Panc1 (cell line): ENCODE data around the gene PNLDC1. TPM values are rescaled to one million over a fixed set of nuclear protein-coding genes. Genes with fewer than 3 reads are reported as not detected.
"Not testable (repeated sequence)": the region's sequence is repeated elsewhere in the genome, so short reads cannot be mapped to it uniquely, and the experiment has no call there.

Experiments
- ATAC-seq: fragments of 200-7000 bp; cut with Tn5 transposase; 2 replicates; pipeline ENCODE4 v1.9.1; 2020; ENCODE audit warnings: mild to moderate bottlenecking, moderate library complexity
- BruUV-seq: library from RNA; stranded (reverse); fragments of 400-500 nt; replicated peaks from 2 replicates; lab custom pipeline; 2021; lab: Mats Ljungman, UMichigan
- CTCF ChIA-PET: fragments of 300-600 bp; sonication (Branson Sonifier 250); formaldehyde crosslinking; loops from one replicate; lab custom pipeline; 2022; ENCODE audit warnings: antibody characterized with exemption; lab: Charles Lee
- POLR2A ChIA-PET: fragments of 300-600 bp; sonication (Branson Sonifier 250); formaldehyde crosslinking; loops from one replicate; lab custom pipeline; 2022; ENCODE audit warnings: antibody characterized with exemption; lab: Charles Lee
- DNase-seq: peaks from one replicate; pipeline ENCODE4 v3.0.0-alpha.2; 2010; ENCODE audit warnings: low read depth, low spot score
- H3K27ac ChIP-seq: 2 replicates; pipeline ENCODE4 v1.5.1; 2011; ENCODE audit warnings: mild to moderate bottlenecking, low read length, inconsistent platforms
- H3K27me3 ChIP-seq: fragments of 200-500 bp; sonication (Bioruptor generic); 2 replicates; pipeline ENCODE4 v1.6.0; 2014; ENCODE audit warnings: low read length, inconsistent platforms; ENCODE audit not compliant: control insufficient read depth, insufficient read depth
- H3K36me3 ChIP-seq: fragments of 200-500 bp; sonication (Bioruptor generic); 2 replicates; pipeline ENCODE4 v1.5.1; 2014; ENCODE audit warnings: inconsistent platforms, mild to moderate bottlenecking, low read length, moderate library complexity; ENCODE audit not compliant: control insufficient read depth, insufficient read depth
- H3K4me1 ChIP-seq: 2 replicates; pipeline ENCODE4 v1.5.1; 2011; ENCODE audit warnings: inconsistent platforms, mild to moderate bottlenecking, low read length, moderate library complexity; ENCODE audit not compliant: control insufficient read depth, insufficient read depth
- H3K4me3 ChIP-seq, 2 experiments: 2 replicates each; pipeline ENCODE4 v1.5.1; 2011 to 2012; ENCODE audit warnings: low read depth in 2 of 2, low read length in 2 of 2, mild to moderate bottlenecking in 2 of 2, inconsistent platforms in 1 of 2, moderate library complexity in 1 of 2
- H3K9me3 ChIP-seq: fragments of 200-500 bp; sonication (Bioruptor generic); 2 replicates; pipeline ENCODE4 v1.5.1; 2014; ENCODE audit warnings: low read depth, mild to moderate bottlenecking, inconsistent platforms, low read length, moderate library complexity; ENCODE audit not compliant: control insufficient read depth, insufficient read depth
- POLR2AphosphoS5 ChIP-seq: IDR thresholded peaks from 2 replicates; pipeline ENCODE4 v1.6.1; 2012; ENCODE audit warnings: mild to moderate bottlenecking, low read depth, low read length, moderate library complexity
- SIN3A ChIP-seq: IDR thresholded peaks from 2 replicates; pipeline ENCODE4 v1.6.1; 2012; ENCODE audit warnings: low read depth, mild to moderate bottlenecking, low read length, moderate library complexity, borderline replicate concordance; ENCODE audit not compliant: insufficient read depth
- TCF7L2 ChIP-seq: IDR thresholded peaks from 2 replicates; pipeline ENCODE4 v1.6.1; 2011; ENCODE audit warnings: mild to moderate bottlenecking, low read depth, low read length, inconsistent platforms
- in situ Hi-C: cut with HindIII; loops from 2 replicates; pipeline ENCODE4 v1.10.0; 2016; ENCODE audit warnings: low sequenced_read_pairs, low pct_unique_long_range_greater_than_20kb
- intact Hi-C: fragments of 100-400 bp; cut with micrococcal nuclease; formaldehyde crosslinking; loops from one replicate; pipeline ENCODE4 v1.10.0; 2022; ENCODE audit not compliant: unreplicated experiment
- total RNA-seq: library from RNA; stranded (reverse); gene quantifications from one replicate; pipeline ENCODE4 v1.2.1, GENCODE V29; 2021; ENCODE audit not compliant: unreplicated experiment
- TF ChIP-seq, protein P1 (sequence below): fragments of 450-650 bp; IDR thresholded peaks from 2 replicates; pipeline ENCODE4 v1.5.1; 2017; ENCODE audit warnings: mild to moderate bottlenecking
- TF ChIP-seq, protein P2 (sequence below), 2 experiments: IDR thresholded peaks; 2 replicates each; pipeline ENCODE4 v1.6.1; 2011 to 2012; ENCODE audit warnings: low read depth in 2 of 2, control low read depth in 1 of 2, low read length in 1 of 2, mild to moderate bottlenecking in 1 of 2, moderate library complexity in 1 of 2; ENCODE audit not compliant: insufficient read depth in 1 of 2

Gene PNLDC1
- total RNA-seq, 1 experiment from 2014 or later, result not detected

DNA sequence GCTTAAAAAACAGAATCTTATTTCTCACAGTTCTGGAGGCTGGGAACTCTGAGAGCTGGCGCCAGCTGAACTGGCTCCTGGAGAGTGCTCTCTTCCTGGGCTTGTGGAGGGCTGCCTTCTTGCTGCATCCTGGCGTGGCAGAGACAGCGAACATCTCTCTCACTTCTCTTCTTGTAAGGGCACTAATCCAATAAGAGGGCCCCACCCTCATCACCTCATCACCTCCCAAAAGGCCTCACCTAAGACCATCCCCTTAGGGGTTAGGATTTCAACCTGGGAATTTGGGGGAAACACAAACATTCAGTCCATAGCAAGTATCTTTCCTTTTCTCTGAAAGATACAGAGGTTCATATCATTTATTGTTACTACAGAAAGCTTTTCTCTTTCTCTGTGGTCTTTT, 23.9 kb downstream of the PNLDC1 start:
- intact Hi-C loops, result no loop called here
- TF ChIP-seq TCF7L2, result no peak
- TF ChIP-seq POLR2AphosphoS5, result no peak
- TF ChIP-seq, protein P1, sequence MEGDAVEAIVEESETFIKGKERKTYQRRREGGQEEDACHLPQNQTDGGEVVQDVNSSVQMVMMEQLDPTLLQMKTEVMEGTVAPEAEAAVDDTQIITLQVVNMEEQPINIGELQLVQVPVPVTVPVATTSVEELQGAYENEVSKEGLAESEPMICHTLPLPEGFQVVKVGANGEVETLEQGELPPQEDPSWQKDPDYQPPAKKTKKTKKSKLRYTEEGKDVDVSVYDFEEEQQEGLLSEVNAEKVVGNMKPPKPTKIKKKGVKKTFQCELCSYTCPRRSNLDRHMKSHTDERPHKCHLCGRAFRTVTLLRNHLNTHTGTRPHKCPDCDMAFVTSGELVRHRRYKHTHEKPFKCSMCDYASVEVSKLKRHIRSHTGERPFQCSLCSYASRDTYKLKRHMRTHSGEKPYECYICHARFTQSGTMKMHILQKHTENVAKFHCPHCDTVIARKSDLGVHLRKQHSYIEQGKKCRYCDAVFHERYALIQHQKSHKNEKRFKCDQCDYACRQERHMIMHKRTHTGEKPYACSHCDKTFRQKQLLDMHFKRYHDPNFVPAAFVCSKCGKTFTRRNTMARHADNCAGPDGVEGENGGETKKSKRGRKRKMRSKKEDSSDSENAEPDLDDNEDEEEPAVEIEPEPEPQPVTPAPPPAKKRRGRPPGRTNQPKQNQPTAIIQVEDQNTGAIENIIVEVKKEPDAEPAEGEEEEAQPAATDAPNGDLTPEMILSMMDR, result no peak
- TF ChIP-seq SIN3A, result no peak
- TF ChIP-seq, protein P2, sequence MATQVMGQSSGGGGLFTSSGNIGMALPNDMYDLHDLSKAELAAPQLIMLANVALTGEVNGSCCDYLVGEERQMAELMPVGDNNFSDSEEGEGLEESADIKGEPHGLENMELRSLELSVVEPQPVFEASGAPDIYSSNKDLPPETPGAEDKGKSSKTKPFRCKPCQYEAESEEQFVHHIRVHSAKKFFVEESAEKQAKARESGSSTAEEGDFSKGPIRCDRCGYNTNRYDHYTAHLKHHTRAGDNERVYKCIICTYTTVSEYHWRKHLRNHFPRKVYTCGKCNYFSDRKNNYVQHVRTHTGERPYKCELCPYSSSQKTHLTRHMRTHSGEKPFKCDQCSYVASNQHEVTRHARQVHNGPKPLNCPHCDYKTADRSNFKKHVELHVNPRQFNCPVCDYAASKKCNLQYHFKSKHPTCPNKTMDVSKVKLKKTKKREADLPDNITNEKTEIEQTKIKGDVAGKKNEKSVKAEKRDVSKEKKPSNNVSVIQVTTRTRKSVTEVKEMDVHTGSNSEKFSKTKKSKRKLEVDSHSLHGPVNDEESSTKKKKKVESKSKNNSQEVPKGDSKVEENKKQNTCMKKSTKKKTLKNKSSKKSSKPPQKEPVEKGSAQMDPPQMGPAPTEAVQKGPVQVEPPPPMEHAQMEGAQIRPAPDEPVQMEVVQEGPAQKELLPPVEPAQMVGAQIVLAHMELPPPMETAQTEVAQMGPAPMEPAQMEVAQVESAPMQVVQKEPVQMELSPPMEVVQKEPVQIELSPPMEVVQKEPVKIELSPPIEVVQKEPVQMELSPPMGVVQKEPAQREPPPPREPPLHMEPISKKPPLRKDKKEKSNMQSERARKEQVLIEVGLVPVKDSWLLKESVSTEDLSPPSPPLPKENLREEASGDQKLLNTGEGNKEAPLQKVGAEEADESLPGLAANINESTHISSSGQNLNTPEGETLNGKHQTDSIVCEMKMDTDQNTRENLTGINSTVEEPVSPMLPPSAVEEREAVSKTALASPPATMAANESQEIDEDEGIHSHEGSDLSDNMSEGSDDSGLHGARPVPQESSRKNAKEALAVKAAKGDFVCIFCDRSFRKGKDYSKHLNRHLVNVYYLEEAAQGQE (IDR thresholded peaks at IDR 0.05; ENCODE audit: insufficient read depth in 1 of 2, low read depth in 2 of 2, low read length in 1 of 2), result no peak
- CTCF ChIA-PET, result no interaction called here
- no peaks in the 10 kb centered on the region for H3K4me1 ChIP-seq
- H3K27me3 ChIP-seq, result no peaks in the 10 kb centered on the region
- no TSS peak for BruUV-seq
- H3K27ac ChIP-seq, result no peak overlapping the region
- no peaks in the 10 kb centered on the region for H3K36me3 ChIP-seq
- DNase-seq (no peak), ATAC-seq (no peak)
- POLR2A ChIA-PET, result no interaction called here
- H3K9me3 ChIP-seq, result no peaks in the 10 kb centered on the region
- H3K4me3 ChIP-seq, result no peak overlapping the region
- in situ Hi-C loops, result no loop called here

DNA sequence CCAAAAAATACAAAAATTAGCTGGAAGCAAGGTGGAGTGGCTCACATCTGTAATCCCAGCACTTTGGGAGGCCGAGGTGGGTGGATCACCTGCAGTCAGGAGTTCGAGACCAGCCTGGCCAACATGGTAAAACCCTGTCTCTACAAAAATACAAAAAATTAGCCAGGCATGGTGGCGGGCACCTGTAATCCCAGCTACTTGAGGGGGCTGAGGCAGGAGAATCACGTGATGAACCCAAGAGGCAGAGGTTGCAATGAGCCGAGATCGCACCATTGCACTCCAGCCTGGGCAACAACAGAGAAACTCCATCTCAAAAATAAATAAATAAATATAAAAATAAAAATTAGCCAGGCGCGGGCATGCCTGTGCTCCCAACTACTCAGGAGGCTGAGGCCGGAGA, 24.6 kb downstream of the PNLDC1 start:
- CTCF ChIA-PET, result interaction anchor here (0.8 kb wide), 1 partner anchor 35 kb away, joined by 3 read pairs; the partner anchor contains the start of gene TCP1

DNA sequence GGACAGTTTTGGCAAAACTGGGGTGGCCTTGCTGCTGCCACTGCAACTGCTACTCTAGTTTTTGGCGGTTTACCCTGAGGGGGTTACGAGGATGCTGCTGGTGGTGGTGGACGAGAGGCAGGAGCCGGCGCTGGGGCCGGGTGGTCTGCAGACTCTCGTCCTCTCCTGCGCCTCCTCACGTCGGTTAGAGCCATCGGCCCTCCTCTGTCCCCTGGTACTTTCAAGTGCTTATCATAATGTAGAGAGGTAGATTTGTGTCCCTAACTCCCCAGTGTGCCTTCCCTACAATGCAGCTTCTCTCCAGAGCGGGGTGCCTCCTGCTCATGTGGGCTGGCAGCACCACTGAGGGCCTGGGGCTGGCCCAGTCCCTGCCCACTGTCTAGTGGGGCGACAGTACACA, 25.9 kb downstream of the PNLDC1 start:
- ChIA-PET POLR2A (no interaction called here), CTCF (no interaction called here)
- TF ChIP-seq, protein P2 (IDR thresholded peaks at IDR 0.05; ENCODE audit: insufficient read depth in 1 of 2, low read depth in 2 of 2, low read length in 1 of 2), result no peak
- TF ChIP-seq TCF7L2 (no peak), SIN3A (no peak), POLR2AphosphoS5 (no peak)
- TF ChIP-seq, protein P1, result no peak
- Histone ChIP-seq H3K4me3 (no peak overlapping the region), H3K27me3 (no peaks in the 10 kb centered on the region; the same call in 1 of the 2 replicates), H3K4me1 (no peaks in the 10 kb centered on the region), H3K9me3 (no peaks in the 10 kb centered on the region), H3K36me3 (no peaks in the 10 kb centered on the region), H3K27ac (no peak overlapping the region)
- DNase-seq (no peak), ATAC-seq (no peak)
- intact Hi-C loops (no loop called here), in situ Hi-C loops (no loop called here)
- BruUV-seq, result no TSS peak

More for the DNA sequence above, 24.6 kb downstream of the PNLDC1 start:
- H3K27me3 ChIP-seq, H3K4me1 ChIP-seq, intact Hi-C loops, in situ Hi-C loops, POLR2A ChIA-PET, BruUV-seq, ATAC-seq, H3K9me3 ChIP-seq, H3K27ac ChIP-seq, H3K4me3 ChIP-seq, H3K36me3 ChIP-seq, DNase-seq: not testable (repeated sequence)
